HG03442 (cell line): ENCODE measurements around the gene ATP8B1.
A peak's percentile ranks its signal among the peaks of the same experiment; 100 is the strongest.

Source experiments
- ATAC-seq: cut with Tn5 transposase; IDR thresholded peaks from one replicate; pipeline ENCODE4 v1.9.1; 2021; ENCODE audit warnings: mild to moderate bottlenecking, moderate library complexity; ENCODE audit not compliant: unreplicated experiment

The ATP8B1 gene

DNA sequence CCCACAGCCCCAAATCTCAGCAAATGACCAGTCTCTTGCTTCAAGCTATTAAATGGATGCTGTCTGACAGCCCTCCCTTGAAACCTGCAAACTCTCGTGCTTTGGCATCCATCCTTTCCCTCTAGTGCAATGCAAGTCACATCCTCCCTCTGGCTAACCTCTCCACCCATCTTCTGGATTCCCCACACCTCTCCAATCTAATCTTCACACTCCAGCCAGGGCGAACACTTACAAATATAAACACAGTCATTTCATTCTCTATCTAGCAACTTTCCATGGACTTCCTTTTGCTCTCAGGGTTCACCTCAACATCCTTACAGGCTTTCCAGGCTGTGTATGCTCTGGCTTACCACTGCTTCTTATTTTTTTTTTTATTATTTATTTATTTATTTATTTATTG, 171.4 kb downstream of the ATP8B1 start:
- no peak for ATAC-seq

DNA sequence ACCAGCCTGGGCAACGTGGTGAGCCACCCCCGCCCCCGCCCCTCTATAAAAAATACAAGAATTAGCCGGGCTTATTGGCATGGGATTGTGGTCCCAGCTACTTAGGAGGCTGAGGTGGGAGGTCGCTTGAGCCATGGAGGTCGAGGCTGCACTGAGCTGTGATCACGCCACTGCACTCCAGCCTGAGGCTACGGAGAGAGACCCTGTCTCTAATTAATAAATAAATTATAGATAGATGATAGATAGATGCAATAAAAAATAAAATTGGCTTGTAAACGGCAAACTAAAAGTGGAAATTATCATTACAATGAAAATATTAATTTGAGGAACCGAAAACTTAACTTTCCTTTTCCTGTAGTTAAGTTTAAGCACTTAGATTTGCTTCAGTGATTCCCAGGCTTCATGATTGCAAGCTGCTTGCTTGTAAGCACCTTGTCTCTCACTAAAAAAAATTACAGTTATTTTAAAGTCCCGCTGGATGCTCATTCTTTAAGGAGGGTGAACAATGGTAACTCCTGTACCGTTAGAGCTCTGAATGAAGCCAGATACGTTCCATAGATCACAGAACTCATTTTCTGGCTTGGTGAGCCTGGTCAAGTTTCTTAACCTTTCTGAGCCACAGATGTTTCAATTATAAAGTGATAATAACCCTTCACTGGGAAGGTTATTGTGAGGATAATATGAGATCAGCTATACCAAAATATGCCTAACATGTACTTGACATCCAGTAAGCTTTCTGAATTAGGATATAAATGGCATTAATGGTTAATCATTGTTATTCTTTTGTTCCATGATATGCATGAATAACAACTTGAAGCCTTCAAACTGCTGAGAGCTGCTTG, 172.1 kb downstream of the ATP8B1 start:
- no peak for ATAC-seq

DNA sequence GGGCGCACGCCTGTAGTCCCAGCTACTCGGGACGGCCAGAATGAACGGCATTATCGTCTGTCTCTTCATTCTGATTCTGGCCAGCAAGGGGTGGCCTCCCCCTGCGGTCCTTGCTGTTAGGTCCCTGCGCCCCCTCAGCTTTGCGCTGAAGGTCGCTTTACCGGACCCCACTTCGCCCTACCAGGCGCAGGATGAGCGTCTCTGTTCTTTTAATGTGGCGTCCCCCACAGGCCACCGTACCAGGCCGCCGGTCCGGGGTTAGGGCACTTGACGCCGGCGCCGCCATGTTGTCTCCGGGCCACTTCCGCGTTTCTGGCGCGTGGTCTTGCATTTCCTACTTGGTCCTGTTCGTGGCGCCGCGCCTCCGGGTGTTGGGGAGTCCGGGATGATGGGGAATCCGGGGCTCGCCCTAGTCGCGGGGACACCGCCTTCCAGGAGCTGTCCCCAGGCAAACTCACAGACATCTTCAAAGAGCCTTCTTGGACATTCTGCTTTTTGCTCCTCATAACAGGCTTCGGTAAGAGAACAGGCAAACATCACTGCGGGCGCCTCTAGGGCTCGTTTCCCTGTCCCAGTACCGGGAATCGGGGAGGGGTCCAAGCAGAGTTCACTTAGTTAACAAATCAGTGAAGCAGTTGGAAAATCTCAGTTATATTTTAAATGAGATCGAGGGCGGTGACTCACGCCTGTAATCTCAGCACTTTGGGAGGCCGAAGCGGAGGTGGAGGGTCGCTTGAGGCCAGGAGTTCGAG, 172.9 kb downstream of the ATP8B1 start:
- peak; percentile 95 for ATAC-seq

DNA sequence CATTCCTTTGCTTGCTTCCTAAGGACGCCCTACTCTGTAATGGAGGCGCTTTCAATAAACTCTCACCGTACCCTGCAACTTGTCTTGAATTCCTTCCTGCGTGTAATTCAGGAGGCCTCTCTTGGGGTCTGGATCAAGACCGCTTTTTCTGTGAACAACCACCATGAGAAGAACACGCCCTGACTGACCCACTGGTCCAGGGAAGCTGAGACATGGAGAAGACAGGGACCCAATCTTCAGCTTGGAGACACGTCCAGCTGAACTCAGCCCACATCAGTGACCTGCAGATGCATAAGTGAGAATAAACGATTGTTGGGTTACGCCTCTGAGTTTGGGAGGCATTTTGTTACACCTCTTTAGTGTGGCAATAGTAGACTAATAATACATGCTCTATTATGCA, 173.7 kb downstream of the ATP8B1 start:
- no peak for ATAC-seq

DNA sequence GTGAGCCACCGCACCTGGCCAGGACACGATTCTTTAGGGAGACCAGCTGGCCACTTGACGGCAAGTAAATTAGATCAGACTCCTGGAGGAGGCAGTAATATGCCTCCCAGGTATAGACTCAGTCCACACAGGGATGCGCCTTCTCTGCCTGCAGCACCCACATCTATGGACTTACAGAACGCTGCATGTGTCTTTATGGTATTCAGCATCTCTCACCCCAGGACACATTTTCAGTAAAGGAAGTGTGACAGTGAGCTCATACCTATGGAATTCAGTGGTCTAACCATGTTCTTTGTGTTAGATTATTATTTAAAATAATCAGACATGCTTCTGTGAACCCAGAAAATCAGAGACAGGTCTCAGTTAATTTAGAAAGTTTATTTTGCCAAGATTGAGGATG, 175.6 kb downstream of the ATP8B1 start:
- ATAC-seq: no peak

DNA sequence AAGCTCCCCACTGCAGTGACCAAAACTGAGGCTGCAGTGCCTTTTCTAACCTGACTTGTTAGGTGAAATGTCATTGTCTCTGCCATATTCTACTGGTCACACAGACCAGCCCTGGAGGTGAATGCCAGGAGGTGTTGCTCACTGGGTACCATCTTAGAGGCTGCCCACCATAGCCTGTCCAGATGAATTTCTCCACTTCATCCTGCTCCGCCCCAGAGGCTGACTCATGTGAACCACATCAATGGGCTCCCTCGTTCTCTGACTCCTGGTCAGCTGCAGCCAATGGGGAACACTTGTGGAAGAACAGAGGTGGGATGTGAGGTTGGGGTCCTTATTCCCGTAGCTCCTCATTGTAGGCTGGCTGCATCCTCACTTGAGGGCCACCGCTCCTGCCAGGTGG, 178.1 kb downstream of the ATP8B1 start:
- no peak for ATAC-seq

DNA sequence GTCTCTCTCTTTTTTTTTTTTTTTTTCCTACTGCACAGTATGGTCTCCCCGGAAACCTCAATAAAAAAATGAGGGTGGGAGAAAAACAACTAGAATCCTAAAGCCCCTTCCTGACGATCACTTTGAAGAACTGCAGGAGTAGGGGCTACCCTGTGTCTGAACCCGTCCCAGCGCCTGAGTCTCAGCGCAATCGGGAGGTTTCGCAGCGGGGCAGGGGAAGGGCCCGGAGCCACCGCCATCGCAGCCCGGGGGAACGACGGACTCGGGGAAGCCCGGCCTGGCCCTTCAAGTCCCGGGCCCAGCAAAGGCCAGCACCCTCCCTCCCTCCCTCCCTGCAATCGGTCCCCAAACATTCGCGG, 181.9 kb downstream of the ATP8B1 start:
- peak; percentile 4 for ATAC-seq

DNA sequence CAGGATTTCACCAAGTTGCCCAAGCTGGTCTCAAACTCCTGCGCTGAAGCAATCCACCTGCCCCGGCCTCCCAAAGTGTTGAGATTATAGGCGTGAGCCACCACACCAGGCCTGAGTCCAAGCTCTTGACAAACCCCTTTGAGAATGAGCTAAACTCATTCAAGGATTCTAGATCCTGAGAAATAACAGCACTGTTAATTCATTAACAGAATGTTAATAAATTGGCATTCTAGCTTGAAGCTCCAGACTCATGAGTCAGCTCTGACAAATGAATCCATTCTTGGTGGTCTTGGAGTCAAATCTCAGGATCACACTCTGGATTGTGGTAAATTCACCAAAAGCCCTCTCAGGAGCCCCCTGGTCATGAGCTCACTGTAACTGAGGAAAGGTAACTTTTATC, 183.2 kb downstream of the ATP8B1 start:
- ATAC-seq: no peak

DNA sequence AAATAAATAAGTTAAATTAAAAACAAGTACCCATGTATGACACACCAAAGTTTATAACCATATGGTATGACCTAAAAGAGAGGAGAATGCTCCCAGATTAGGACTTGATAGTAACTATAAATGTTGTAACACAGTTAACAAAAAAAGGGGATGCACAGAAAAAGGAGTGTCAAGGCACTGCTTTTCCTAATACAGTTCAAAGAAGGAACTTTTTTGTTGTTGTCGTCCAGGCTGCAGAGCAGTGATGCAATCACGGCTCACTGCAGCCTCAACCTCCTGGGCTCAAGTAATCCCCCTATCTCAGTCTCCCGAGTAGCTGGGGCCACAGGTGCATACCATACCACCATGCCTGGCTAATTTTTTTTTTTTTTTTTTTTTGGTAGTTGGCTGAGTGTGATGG, 184.2 kb downstream of the ATP8B1 start:
- no peak for ATAC-seq

DNA sequence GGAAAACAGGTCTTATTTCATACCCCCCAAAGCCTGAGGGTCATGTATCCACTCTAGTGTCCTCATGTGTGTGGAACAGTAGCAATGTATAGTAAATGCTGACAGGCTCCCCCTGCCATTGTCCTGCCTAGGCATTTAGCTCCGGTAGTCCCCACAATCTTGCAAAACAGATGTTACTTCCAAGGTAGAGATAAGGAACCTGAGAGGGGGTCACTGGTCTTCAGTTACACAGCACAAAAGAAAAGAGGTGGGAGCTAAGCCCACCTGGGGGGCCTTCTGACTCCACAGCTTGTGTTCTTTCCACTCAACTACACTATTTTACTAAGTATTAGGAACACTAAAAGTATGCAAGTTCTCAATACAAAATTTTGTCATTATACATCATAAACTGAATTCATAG, 199.2 kb downstream of the ATP8B1 start:
- no peak for ATAC-seq
